ENCODE results near the gene ATP2C1. TPM values are rescaled to one million over a fixed set of nuclear protein-coding genes. Genes with fewer than 3 reads are reported as not detected.
"Not testable (repeated sequence)": the region's sequence is repeated elsewhere in the genome, so short reads cannot be mapped to it uniquely, and the experiment has no call there.

Gene ATP2C1
- total RNA-seq, 2 experiments from 2014 or later, result 40.9 to 44.0 TPM

- Mint-ChIP-seq H3K27me3 (peaks cover 6% of the 10 kb centered on the region), H3K4me1 (ENCODE audit: low read depth) (no peaks in the 10 kb centered on the region), H3K27ac (no peak overlapping the region), H3K9me3 (no peaks in the 10 kb centered on the region), H3K4me3 (no peak overlapping the region), H3K36me3 (ENCODE audit: low read depth) (no peaks in the 10 kb centered on the region)
- Histone ChIP-seq H3K4me1 (ENCODE audit: insufficient read depth, low read length) (no peaks in the 10 kb centered on the region), H3K36me3 (ENCODE audit: insufficient read depth, low read length) (no peaks in the 10 kb centered on the region), H3K27ac (ENCODE audit: low read depth in 1 of 2, low read length in 2 of 2) (no peak overlapping the region), H3K4me3 (ENCODE audit: low read length) (no peak overlapping the region), H3K9me3 (ENCODE audit: control insufficient read depth in 1 of 2, insufficient read depth in 1 of 2, low read length in 2 of 2) (no peaks in the 10 kb centered on the region), H3K27me3 (ENCODE audit: control insufficient read depth in 1 of 2, insufficient read depth in 2 of 2, low read length in 2 of 2) (no peaks in the 10 kb centered on the region)
- DNase-seq (peak in 2 of 14 experiments; percentile 46 to 62), ATAC-seq (ENCODE audit: poor library complexity) (no peak)
- ChIA-PET CTCF (no interaction called here), POLR2A (interaction anchor here (1.0 kb wide), 1 partner anchor 36 kb away, joined by 3 read pairs; the partner anchor contains the start of gene ATP2C1)
- intact Hi-C loops (cut with DNase I, micrococcal nuclease), result no loop called here
- TF ChIP-seq CTCF (IDR thresholded peaks at IDR 0.05), result no peak
These were observed 36.4 kb upstream of the ATP2C1 start for GRCh38 chr3:130857336-130858026.

GRCh38 chr3:130862130-130862529 is 31.8 kb upstream of the ATP2C1 start:
- H3K27ac ChIP-seq (ENCODE audit: low read depth in 1 of 2, low read length in 2 of 2); H3K9me3 ChIP-seq (ENCODE audit: control insufficient read depth in 1 of 2, insufficient read depth in 1 of 2, low read length in 2 of 2); H3K27me3 Mint-ChIP-seq; ATAC-seq (ENCODE audit: poor library complexity); H3K4me1 ChIP-seq (ENCODE audit: insufficient read depth, low read length); H3K9me3 Mint-ChIP-seq; DNase-seq; H3K4me3 ChIP-seq (ENCODE audit: low read length); H3K27me3 ChIP-seq (ENCODE audit: control insufficient read depth in 1 of 2, insufficient read depth in 2 of 2, low read length in 2 of 2); POLR2A ChIA-PET; H3K36me3 ChIP-seq (ENCODE audit: insufficient read depth, low read length); H3K27ac Mint-ChIP-seq; intact Hi-C loops (cut with DNase I, micrococcal nuclease); H3K36me3 Mint-ChIP-seq (ENCODE audit: low read depth); H3K4me1 Mint-ChIP-seq (ENCODE audit: low read depth); H3K4me3 Mint-ChIP-seq: not testable (repeated sequence)
- CTCF ChIA-PET, result interaction anchor here (1.1 kb wide), 1 partner anchor 31 kb away, joined by 3 read pairs; no protein-coding TSS in a partner anchor

- no peaks in the 10 kb centered on the region for H3K36me3 Mint-ChIP-seq (ENCODE audit: low read depth)
- TF ChIP-seq CTCF (IDR thresholded peaks at IDR 0.05), result no peak
- H3K27me3 ChIP-seq (ENCODE audit: control insufficient read depth in 1 of 2, insufficient read depth in 2 of 2, low read length in 2 of 2), result no peaks in the 10 kb centered on the region
- H3K27ac Mint-ChIP-seq, result no peak overlapping the region
- ChIA-PET POLR2A (no interaction called here), CTCF (no interaction called here)
- no peak overlapping the region for H3K4me3 ChIP-seq (ENCODE audit: low read length)
- intact Hi-C loops (cut with DNase I, micrococcal nuclease), result no loop called here
- no peak overlapping the region for H3K4me3 Mint-ChIP-seq
- no peak for DNase-seq
- H3K27ac ChIP-seq (ENCODE audit: low read depth in 1 of 2, low read length in 2 of 2), result no peak overlapping the region
- H3K4me1 Mint-ChIP-seq (ENCODE audit: low read depth), result no peaks in the 10 kb centered on the region
- no peaks in the 10 kb centered on the region for H3K9me3 Mint-ChIP-seq
- no peaks in the 10 kb centered on the region for H3K9me3 ChIP-seq (ENCODE audit: control insufficient read depth in 1 of 2, insufficient read depth in 1 of 2, low read length in 2 of 2)
- H3K4me1 ChIP-seq (ENCODE audit: insufficient read depth, low read length), result no peaks in the 10 kb centered on the region
- H3K36me3 ChIP-seq (ENCODE audit: insufficient read depth, low read length), result no peaks in the 10 kb centered on the region
- no peaks in the 10 kb centered on the region for H3K27me3 Mint-ChIP-seq
- no peak for ATAC-seq (ENCODE audit: poor library complexity)
These were observed 28.4 kb upstream of the ATP2C1 start for GRCh38 chr3:130865489-130865888.

GRCh38 chr3:130866327-130866726 is 27.6 kb upstream of the ATP2C1 start:
- ATAC-seq (ENCODE audit: poor library complexity) (no peak), DNase-seq (no peak)
- no peaks in the 10 kb centered on the region for H3K9me3 Mint-ChIP-seq
- TF ChIP-seq CTCF (IDR thresholded peaks at IDR 0.05), result no peak
- no peak overlapping the region for H3K27ac ChIP-seq (ENCODE audit: low read depth in 1 of 2, low read length in 2 of 2)
- H3K4me1 Mint-ChIP-seq (ENCODE audit: low read depth), result no peaks in the 10 kb centered on the region
- no peaks in the 10 kb centered on the region for H3K9me3 ChIP-seq (ENCODE audit: control insufficient read depth in 1 of 2, insufficient read depth in 1 of 2, low read length in 2 of 2)
- POLR2A ChIA-PET, result interaction anchor here (0.6 kb wide), 1 partner anchor 68 kb away, joined by 4 read pairs; no protein-coding TSS in a partner anchor
- H3K27me3 ChIP-seq (ENCODE audit: control insufficient read depth in 1 of 2, insufficient read depth in 2 of 2, low read length in 2 of 2), result no peaks in the 10 kb centered on the region
- no peaks in the 10 kb centered on the region for H3K4me1 ChIP-seq (ENCODE audit: insufficient read depth, low read length)
- CTCF ChIA-PET, result no interaction called here
- H3K27ac Mint-ChIP-seq, result no peak overlapping the region
- intact Hi-C loops (cut with DNase I, micrococcal nuclease), result no loop called here
- H3K36me3 ChIP-seq (ENCODE audit: insufficient read depth, low read length), result no peaks in the 10 kb centered on the region
- no peaks in the 10 kb centered on the region for H3K27me3 Mint-ChIP-seq
- H3K4me3 ChIP-seq (ENCODE audit: low read length), result no peak overlapping the region
- no peaks in the 10 kb centered on the region for H3K36me3 Mint-ChIP-seq (ENCODE audit: low read depth)
- H3K4me3 Mint-ChIP-seq, result no peak overlapping the region

Measured in CD4-positive, alpha-beta T cell (primary cell).